ENCODE results near the gene GGTA1. TPM values are rescaled to one million over a fixed set of nuclear protein-coding genes. Genes with fewer than 3 reads are reported as not detected.
"Not testable (repeated sequence)": the region's sequence is repeated elsewhere in the genome, so short reads cannot be mapped to it uniquely, and the experiment has no call there.

GGTA1 gene
- total RNA-seq, 1 donor from 2014 or later: not detected

DNA sequence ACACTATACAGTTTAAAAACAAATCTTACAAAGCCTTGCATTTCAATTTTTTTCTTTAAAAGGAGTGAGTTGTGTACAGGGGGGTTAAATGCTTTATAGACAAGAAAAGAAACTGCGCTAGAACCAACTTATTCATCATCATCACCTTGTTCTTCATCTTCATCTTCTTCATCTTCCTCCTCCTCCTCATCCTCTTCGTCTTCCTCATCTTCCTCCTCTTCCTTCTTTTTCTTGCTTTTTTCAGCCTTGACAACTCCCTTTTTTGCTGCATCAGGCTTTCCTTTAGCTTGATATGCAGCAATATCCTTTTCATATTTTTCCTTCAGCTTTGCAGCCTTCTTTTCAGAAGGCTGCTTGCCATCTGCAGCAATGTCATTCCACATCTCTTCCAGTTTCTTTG lies 20.0 kb upstream of the GGTA1 start:
- DNase-seq (ENCODE audit: low spot score); H3K36me3 Mint-ChIP-seq (ENCODE audit: low read depth); H3K9me3 Mint-ChIP-seq; intact Hi-C loops (cut with micrococcal nuclease); H3K27ac Mint-ChIP-seq; H3K27me3 Mint-ChIP-seq (ENCODE audit: low read depth); H3K4me3 Mint-ChIP-seq (ENCODE audit: low read depth); H3K4me1 Mint-ChIP-seq (ENCODE audit: low read depth): not testable (repeated sequence)

- DNase-seq (ENCODE audit: low spot score): no peak
- Mint-ChIP-seq H3K9me3 (no peaks in the 10 kb centered on the region), H3K36me3 (ENCODE audit: low read depth) (no peaks in the 10 kb centered on the region), H3K27me3 (ENCODE audit: low read depth) (peaks cover 3% of the 10 kb centered on the region), H3K27ac (no peak overlapping the region), H3K4me3 (ENCODE audit: low read depth) (no peak overlapping the region), H3K4me1 (ENCODE audit: low read depth) (no peaks in the 10 kb centered on the region)
- intact Hi-C loops (cut with micrococcal nuclease): no loop called here
Observed at GRCh38 chr9:121518634-121519033, 19.0 kb upstream of the GGTA1 start.

DNA sequence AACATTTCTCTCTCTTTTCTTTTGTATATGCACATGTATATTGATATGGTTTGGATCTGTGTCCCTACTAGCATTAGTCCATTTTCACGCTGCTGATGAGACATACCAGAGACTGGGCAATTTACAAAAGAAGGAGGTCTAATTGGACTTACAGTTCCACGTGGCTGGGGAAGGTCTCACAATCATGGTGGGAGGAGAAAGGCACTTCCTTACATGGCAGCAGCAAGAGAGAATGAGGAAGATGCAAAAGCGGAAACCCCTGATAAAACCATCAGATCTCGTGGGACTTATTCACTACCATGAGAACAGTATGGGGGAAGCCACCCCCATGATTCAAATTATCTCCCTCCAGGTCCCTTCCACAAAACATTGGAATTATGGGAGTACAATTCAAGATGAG lies 13.5 kb upstream of the GGTA1 start:
- H3K27me3 Mint-ChIP-seq (ENCODE audit: low read depth); DNase-seq (ENCODE audit: low spot score); H3K9me3 Mint-ChIP-seq; H3K36me3 Mint-ChIP-seq (ENCODE audit: low read depth); H3K27ac Mint-ChIP-seq; intact Hi-C loops (cut with micrococcal nuclease); H3K4me1 Mint-ChIP-seq (ENCODE audit: low read depth); H3K4me3 Mint-ChIP-seq (ENCODE audit: low read depth): not testable (repeated sequence)

DNA sequence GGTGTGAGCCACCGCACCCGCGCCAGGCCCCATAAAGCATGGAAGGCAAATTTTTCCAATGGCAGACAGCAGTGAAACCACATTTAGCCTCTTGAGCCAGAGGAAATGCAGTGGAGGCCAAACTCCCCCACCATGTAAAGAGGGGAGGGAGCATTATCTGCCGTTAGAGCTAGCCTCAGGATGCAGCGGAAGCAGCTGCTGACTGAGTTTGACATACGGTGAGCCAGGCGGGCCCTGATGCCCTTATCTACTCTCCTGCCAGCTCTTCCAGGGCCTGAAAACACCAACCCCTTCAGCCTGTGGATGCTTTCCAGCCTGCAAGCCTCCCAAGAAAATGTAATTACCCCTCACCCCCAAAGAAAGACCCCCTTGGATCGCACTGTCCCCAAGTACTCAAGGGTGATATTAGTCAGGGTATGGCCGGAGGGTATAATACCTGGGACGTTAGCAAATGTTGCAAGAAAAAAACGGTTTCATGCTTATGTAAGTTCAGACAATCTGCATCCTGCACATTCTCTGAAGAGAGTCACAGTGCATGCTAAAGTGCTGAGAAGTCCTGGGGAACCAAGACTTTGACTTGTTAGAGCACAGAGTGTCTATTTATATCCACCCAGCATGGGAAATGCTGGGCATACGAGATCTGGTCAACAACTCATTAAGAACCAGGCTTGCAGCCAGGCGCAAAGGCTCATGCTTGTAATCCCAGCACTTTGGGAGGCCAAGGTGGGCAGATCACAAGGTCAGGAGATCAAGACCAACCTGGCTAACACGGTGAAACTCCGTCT lies 11.3 kb upstream of the GGTA1 start:
- no peaks in the 10 kb centered on the region for H3K4me1 Mint-ChIP-seq (ENCODE audit: low read depth)
- H3K4me3 Mint-ChIP-seq (ENCODE audit: low read depth): no peak overlapping the region
- H3K36me3 Mint-ChIP-seq (ENCODE audit: low read depth): no peaks in the 10 kb centered on the region
- H3K9me3 Mint-ChIP-seq: no peaks in the 10 kb centered on the region
- intact Hi-C loops (cut with micrococcal nuclease): no loop called here
- DNase-seq (ENCODE audit: low spot score): no peak
- peaks cover 4% of the 10 kb centered on the region for H3K27me3 Mint-ChIP-seq (ENCODE audit: low read depth)
- no peak overlapping the region for H3K27ac Mint-ChIP-seq

GRCh38 chr9:121509180-121509579 lies 9.5 kb upstream of the GGTA1 start:
- no peaks in the 10 kb centered on the region for H3K4me1 Mint-ChIP-seq (ENCODE audit: low read depth)
- no peaks in the 10 kb centered on the region for H3K9me3 Mint-ChIP-seq
- H3K27ac Mint-ChIP-seq: no peak overlapping the region
- DNase-seq (ENCODE audit: low spot score): no peak
- intact Hi-C loops (cut with micrococcal nuclease): no loop called here
- no peaks in the 10 kb centered on the region for H3K36me3 Mint-ChIP-seq (ENCODE audit: low read depth)
- peaks cover 4% of the 10 kb centered on the region for H3K27me3 Mint-ChIP-seq (ENCODE audit: low read depth)
- H3K4me3 Mint-ChIP-seq (ENCODE audit: low read depth): no peak overlapping the region

GRCh38 chr9:121508415-121508814 lies 8.8 kb upstream of the GGTA1 start:
- peaks cover 7% of the 10 kb centered on the region for H3K27me3 Mint-ChIP-seq (ENCODE audit: low read depth)
- no peak overlapping the region for H3K4me3 Mint-ChIP-seq (ENCODE audit: low read depth)
- no peak overlapping the region for H3K27ac Mint-ChIP-seq
- intact Hi-C loops (cut with micrococcal nuclease): no loop called here
- H3K36me3 Mint-ChIP-seq (ENCODE audit: low read depth): no peaks in the 10 kb centered on the region
- no peaks in the 10 kb centered on the region for H3K9me3 Mint-ChIP-seq
- H3K4me1 Mint-ChIP-seq (ENCODE audit: low read depth): no peaks in the 10 kb centered on the region
- no peak for DNase-seq (ENCODE audit: low spot score)

DNA sequence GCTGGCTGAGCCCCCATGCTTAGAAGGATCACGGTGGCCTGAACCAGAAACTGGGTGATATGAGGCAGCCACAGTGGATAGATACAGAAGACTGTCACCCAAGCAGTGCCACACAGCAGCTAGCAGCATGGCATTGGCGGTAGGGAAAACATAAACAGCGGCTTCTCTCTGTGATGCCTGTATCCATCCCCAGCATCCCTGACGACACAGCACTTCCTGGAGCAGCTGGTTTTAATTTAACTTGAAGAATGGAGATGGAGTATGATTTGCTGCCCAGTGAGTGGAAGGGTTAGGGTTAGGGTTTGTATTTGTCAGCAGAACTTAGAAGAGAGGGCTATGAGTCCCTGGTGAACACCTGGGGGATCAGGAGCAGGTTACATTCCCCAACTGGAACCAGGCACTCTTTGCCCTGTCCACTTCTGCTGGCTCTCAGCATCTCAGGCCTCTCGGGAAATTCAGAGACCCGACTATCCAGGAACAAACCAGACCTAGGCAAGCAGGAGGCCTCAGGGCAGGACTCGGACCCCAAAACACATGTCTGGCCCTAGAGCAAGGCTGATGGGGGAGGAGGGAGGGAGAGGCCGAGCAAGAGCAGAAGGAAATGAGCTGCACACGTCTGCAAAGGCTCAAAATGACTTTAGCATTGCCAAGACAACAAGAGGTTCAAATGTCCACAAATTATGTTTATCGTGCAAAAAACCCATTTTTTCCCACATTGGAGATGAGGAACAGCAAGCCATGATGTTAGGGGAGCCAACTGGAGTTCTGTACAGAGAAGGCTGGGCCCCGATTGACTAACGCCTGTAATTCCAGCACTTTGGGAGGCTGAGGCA lies 6.5 kb upstream of the GGTA1 start:
- Mint-ChIP-seq H3K9me3 (no peaks in the 10 kb centered on the region), H3K27ac (no peak overlapping the region), H3K4me3 (ENCODE audit: low read depth) (no peak overlapping the region), H3K4me1 (ENCODE audit: low read depth) (no peaks in the 10 kb centered on the region), H3K36me3 (ENCODE audit: low read depth) (no peaks in the 10 kb centered on the region), H3K27me3 (ENCODE audit: low read depth) (peaks cover 20% of the 10 kb centered on the region)
- DNase-seq (ENCODE audit: low spot score): no peak
- intact Hi-C loops (cut with micrococcal nuclease): no loop called here

- Mint-ChIP-seq H3K27me3 (ENCODE audit: low read depth) (peaks cover 35% of the 10 kb centered on the region), H3K4me1 (ENCODE audit: low read depth) (peaks cover 9% of the 10 kb centered on the region), H3K36me3 (ENCODE audit: low read depth) (no peaks in the 10 kb centered on the region), H3K27ac (no peak overlapping the region), H3K9me3 (no peaks in the 10 kb centered on the region), H3K4me3 (ENCODE audit: low read depth) (no peak overlapping the region)
- intact Hi-C loops (cut with micrococcal nuclease): no loop called here
- no peak for DNase-seq (ENCODE audit: low spot score)
Observed at GRCh38 chr9:121503444-121503843, 3.8 kb upstream of the GGTA1 start.

DNA sequence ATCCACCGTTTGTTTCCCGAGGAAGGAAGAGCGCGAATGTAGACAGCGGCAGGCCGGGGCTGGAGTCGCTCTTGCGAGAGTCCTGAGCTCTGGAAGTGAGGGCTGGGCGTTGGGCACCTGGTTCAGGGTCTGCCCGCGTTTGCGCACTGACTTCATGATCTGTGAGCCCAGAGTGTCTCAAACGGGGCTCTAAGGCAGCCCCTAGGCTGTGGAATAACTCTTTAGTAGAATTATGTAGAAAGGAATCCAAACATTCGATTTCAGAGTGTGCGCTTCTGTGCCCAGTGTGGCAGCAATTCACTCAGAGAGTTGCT lies 478 bp upstream of the GGTA1 start:
- peak overlapping the region; percentile 42 for H3K4me3 Mint-ChIP-seq (ENCODE audit: low read depth)
- H3K9me3 Mint-ChIP-seq: peaks cover 10% of the 10 kb centered on the region
- H3K27ac Mint-ChIP-seq: no peak overlapping the region
- intact Hi-C loops (cut with micrococcal nuclease): no loop called here
- no peak for DNase-seq (ENCODE audit: low spot score)
- no peaks in the 10 kb centered on the region for H3K36me3 Mint-ChIP-seq (ENCODE audit: low read depth)
- H3K4me1 Mint-ChIP-seq (ENCODE audit: low read depth): peaks cover 12% of the 10 kb centered on the region
- H3K27me3 Mint-ChIP-seq (ENCODE audit: low read depth): peaks cover 56% of the 10 kb centered on the region

DNA sequence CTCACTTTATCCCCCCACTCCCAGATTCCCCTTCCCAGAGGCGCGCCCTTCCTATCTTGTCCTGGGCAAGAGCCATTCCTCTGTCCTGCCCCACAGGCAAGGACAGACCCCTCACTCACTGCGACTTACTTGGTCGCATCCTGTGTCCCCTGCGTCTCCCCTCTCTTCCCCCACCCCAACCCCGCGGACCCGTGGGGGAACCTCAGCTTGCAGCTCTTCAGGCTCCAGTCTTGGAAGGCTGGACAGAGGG lies 542 bp downstream of the GGTA1 start:
- DNase-seq (ENCODE audit: low spot score): no peak

GRCh38 chr9:121498487-121499176 lies 1.0 kb downstream of the GGTA1 start:
- H3K27ac Mint-ChIP-seq: no peak overlapping the region
- peak overlapping the region; percentile 61 for H3K4me3 Mint-ChIP-seq (ENCODE audit: low read depth)
- intact Hi-C loops (cut with micrococcal nuclease): loop anchor here (1.0 kb wide), 1 partner anchor 52 kb away; no protein-coding TSS in a partner anchor
- peaks cover 10% of the 10 kb centered on the region for H3K9me3 Mint-ChIP-seq
- DNase-seq (ENCODE audit: low spot score): no peak
- peaks cover 12% of the 10 kb centered on the region for H3K4me1 Mint-ChIP-seq (ENCODE audit: low read depth)
- no peaks in the 10 kb centered on the region for H3K36me3 Mint-ChIP-seq (ENCODE audit: low read depth)
- peaks cover 57% of the 10 kb centered on the region for H3K27me3 Mint-ChIP-seq (ENCODE audit: low read depth)

More for the DNA sequence above, 542 bp downstream of the GGTA1 start:
- H3K4me3 Mint-ChIP-seq (ENCODE audit: low read depth): peak overlapping the region; percentile 61
- intact Hi-C loops (cut with micrococcal nuclease): no loop called here
- no peak overlapping the region for H3K27ac Mint-ChIP-seq
- H3K4me1 Mint-ChIP-seq (ENCODE audit: low read depth): peaks cover 12% of the 10 kb centered on the region
- H3K27me3 Mint-ChIP-seq (ENCODE audit: low read depth): peaks cover 57% of the 10 kb centered on the region
- peaks cover 10% of the 10 kb centered on the region for H3K9me3 Mint-ChIP-seq
- H3K36me3 Mint-ChIP-seq (ENCODE audit: low read depth): no peaks in the 10 kb centered on the region

- Mint-ChIP-seq H3K4me3 (ENCODE audit: low read depth) (no peak overlapping the region), H3K27ac (no peak overlapping the region), H3K36me3 (ENCODE audit: low read depth) (no peaks in the 10 kb centered on the region), H3K27me3 (ENCODE audit: low read depth) (peaks cover 52% of the 10 kb centered on the region), H3K9me3 (peaks cover 10% of the 10 kb centered on the region), H3K4me1 (ENCODE audit: low read depth) (peaks cover 12% of the 10 kb centered on the region)
- peak; percentile 24 for DNase-seq (ENCODE audit: low spot score)
- intact Hi-C loops (cut with micrococcal nuclease): loop anchor here (1.0 kb wide), 1 partner anchor 52 kb away; no protein-coding TSS in a partner anchor
Observed at GRCh38 chr9:121498150-121498486, 1.5 kb downstream of the GGTA1 start.

DNA sequence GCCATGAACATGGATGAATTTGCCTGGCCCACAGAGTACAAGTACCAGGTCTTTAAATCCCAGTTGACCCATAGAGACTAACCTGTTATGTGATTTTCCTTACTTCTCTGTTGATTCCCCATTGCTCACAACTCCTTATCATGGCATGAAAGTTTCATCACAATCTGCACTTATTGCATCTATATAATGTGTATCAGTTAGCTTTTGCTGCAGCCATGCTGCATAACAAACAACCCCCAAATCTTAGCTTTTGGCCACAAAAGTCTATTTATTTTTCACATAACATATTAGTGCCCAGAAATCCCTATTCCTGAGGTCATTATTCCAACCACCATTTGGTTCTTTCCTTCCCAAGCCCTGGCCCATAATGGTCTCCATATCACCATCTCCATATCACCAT lies 3.7 kb downstream of the GGTA1 start:
- DNase-seq (ENCODE audit: low spot score): no peak
- H3K9me3 Mint-ChIP-seq: peaks cover 10% of the 10 kb centered on the region
- H3K4me3 Mint-ChIP-seq (ENCODE audit: low read depth): no peak overlapping the region
- H3K4me1 Mint-ChIP-seq (ENCODE audit: low read depth): peaks cover 12% of the 10 kb centered on the region
- intact Hi-C loops (cut with micrococcal nuclease): no loop called here
- H3K27me3 Mint-ChIP-seq (ENCODE audit: low read depth): peaks cover 43% of the 10 kb centered on the region
- no peak overlapping the region for H3K27ac Mint-ChIP-seq
- H3K36me3 Mint-ChIP-seq (ENCODE audit: low read depth): no peaks in the 10 kb centered on the region

Data from activated T-helper 2 cell treated with anti-CD3 and anti-CD28 coated beads, Interferon-gamma antibody, Interleukin-2, Interleukin-4, amounts not matched to agents 10 μg/mL and 5 μg/mL and 100 μg/mL, durations not matched to agents 14 hours and 24 hours and 36 hours (primary cell).